ENCODE results near the gene MGAT5B.

- TF ChIP-seq CTCF (IDR thresholded peaks at IDR 0.05) = no peak
- TF ChIP-seq EP300 (IDR thresholded peaks at IDR 0.05) = no peak
Observed at GRCh38 chr17:76974721-76975120, 106.5 kb downstream of the MGAT5B start.

Data from tibial nerve (tissue), 4 donors.